ENCODE measurements around the gene CIDEA.

CIDEA gene

DNA sequence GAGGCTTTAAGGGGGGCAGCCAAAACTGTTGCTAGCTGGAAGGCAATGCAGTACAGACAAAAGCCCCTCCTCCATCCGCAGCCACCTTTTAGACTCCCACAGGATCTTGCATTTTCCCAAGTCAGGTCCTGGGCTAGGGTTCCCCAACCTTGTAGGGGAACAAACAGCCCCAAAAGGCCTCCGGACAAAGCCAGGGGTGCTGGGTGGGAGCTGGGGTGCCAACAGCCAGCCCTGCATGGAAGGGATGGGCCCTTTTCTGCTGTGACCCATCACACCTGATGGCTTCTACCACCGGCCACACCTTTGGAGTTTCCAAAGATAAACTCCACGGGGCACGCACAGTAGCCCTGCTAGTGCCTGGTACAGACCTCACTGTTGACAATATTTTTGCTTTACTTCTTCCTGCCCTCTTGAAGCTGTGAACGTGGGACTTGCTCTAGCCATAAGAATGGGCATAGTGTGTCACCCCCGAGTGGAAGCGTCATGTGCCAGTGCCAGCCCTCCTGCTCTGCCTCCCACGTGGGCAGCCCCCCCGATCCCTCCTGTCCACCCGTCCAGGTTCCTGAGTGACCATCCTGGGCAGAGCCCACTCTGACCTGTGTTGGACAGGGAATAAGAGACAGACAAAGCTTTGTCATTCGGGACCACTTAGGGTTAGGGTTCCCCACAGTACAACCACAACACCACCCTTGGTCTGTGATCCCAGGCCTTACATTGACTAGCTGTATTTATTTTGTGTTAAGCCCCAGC, 72.7 kb downstream of the CIDEA start:
- H3K27ac ChIP-seq: no peak overlapping the region

More for the DNA sequence above, 72.7 kb downstream of the CIDEA start:
- TF ChIP-seq, protein P1, sequence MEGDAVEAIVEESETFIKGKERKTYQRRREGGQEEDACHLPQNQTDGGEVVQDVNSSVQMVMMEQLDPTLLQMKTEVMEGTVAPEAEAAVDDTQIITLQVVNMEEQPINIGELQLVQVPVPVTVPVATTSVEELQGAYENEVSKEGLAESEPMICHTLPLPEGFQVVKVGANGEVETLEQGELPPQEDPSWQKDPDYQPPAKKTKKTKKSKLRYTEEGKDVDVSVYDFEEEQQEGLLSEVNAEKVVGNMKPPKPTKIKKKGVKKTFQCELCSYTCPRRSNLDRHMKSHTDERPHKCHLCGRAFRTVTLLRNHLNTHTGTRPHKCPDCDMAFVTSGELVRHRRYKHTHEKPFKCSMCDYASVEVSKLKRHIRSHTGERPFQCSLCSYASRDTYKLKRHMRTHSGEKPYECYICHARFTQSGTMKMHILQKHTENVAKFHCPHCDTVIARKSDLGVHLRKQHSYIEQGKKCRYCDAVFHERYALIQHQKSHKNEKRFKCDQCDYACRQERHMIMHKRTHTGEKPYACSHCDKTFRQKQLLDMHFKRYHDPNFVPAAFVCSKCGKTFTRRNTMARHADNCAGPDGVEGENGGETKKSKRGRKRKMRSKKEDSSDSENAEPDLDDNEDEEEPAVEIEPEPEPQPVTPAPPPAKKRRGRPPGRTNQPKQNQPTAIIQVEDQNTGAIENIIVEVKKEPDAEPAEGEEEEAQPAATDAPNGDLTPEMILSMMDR (IDR thresholded peaks at IDR 0.05; ENCODE audit: low read depth, low read length, missing control alignments): no peak
- no peak for DNase-seq
- Histone ChIP-seq H3K4me3 (ENCODE audit: low read depth, low read length) (no peak overlapping the region), H3K27me3 (replicated peaks) (no peaks in the 10 kb centered on the region), H3K36me3 (replicated peaks) (peaks cover 63% of the 10 kb centered on the region)
- in situ Hi-C loops (cut with HindIII; ENCODE audit: low pct_ligation_motif_present, low sequenced_read_pairs): no loop called here

Data from brain microvascular endothelial cell (primary cell).